ENCODE results near the gene PMPCB. TPM values are rescaled to one million over a fixed set of nuclear protein-coding genes. Genes with fewer than 3 reads are reported as not detected.
A peak's percentile ranks its signal among the peaks of the same experiment; 100 is the strongest.

The PMPCB gene
- total RNA-seq, 1 donor from 2014 or later, result 58.2 TPM

DNA sequence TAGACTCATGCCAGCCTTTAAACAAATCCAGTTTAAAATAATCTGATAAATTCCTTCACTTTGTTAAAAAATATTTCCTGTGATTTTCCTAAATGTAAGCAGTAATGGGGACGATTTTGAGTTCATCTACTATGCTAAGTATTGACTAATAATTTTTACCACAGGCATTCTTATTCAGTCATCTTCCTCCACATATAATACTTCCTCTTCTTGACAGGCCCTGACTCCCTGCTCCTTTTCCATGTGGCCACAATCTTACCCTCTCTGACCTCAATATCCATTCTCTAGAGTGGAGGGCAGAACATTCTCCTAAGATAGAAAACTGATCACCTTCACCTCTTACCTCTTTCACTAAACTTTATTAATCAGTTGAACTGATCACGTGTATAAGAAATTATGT is 39.5 kb downstream of the PMPCB start:
- DNase-seq, result no peak

DNA sequence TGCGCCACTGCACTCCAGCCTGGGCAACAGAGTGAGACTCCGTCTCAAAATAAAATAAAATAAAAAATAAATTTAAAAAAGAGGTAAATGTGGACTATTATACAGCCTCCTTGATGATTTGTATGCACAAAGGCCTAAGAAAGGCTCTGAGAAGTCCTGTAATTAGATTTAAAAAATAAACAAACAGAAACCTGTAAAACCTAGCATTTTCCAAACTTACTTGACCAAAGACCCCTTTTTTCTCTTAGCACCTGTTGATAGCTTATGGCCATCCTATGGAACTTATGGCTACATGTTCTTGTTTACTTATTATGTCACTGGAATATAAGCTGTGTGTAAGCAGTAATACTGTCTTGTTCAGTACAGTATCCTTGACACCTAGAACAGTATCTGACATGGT is 41.6 kb downstream of the PMPCB start:
- DNase-seq, result no peak

DNA sequence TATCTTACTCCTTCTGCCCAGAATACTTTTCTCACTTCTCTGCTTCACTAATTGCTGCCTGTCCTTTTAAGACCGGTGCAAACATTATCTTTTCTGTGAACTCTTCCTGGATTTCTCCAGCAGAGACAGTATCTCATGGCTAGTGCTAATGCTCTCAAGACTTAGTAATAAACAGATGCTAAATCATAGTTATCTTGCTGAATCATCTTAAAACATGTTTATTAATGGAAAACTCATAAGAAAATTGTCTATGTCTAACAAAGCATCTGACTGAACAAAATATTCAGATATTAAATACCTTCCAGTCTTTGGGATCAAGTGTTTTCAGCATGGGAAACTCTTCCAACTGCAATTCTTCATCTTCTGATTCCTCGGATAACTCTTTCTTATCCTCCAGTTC is 44.2 kb downstream of the PMPCB start:
- no peak for DNase-seq

DNA sequence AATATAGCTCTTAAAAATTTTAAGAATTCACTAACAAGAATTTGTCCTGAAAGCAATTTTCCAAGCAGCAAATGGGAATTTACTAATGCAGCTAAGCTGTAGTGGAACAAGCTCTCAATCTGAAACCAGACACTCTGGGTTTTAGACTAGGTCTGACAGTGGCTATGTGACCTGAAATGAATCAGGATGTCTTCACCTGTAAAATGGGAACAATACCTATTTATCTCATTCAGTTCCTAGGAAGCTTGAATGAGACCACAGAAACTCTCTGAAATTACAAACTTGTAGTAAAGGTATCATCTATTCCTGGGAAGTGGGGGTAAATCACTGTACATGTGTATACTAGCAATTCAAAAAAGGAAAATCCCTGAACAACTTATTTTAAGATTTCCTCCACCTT is 46.1 kb downstream of the PMPCB start:
- DNase-seq, result no peak

DNA sequence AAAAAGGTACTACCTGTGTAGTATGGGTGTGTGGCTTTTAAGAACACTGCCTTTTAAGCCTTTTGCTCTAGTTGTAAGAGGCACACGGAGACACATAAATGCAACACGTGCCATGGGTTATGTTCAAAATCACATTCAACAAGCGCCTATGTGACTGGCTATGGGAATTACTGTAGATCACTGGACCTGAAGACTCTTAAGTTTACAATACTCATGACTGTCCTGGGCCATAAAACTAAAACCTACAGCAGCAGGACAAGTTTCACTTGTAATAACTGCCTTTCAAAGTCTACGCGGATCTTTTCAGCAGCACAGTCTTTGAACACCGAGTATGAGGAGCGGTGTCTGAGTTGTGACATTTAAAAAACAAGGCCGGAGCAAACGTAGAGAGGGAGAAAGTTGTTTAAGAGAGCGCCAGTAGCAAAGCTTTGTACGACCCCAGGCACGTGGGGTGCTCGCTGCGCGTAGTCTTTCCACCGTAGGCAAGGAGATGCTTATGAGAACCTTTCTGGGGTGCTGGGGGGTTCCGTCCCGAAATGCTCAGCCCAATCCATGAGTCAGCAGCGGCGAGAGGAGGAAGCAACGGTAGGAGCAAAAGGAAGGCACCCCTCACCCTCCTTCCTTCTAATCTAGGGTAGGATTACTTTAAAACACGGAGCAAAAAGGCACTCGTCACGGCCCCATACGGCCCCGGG is 46.7 kb downstream of the PMPCB start:
- peak; percentile 52 for DNase-seq

DNA sequence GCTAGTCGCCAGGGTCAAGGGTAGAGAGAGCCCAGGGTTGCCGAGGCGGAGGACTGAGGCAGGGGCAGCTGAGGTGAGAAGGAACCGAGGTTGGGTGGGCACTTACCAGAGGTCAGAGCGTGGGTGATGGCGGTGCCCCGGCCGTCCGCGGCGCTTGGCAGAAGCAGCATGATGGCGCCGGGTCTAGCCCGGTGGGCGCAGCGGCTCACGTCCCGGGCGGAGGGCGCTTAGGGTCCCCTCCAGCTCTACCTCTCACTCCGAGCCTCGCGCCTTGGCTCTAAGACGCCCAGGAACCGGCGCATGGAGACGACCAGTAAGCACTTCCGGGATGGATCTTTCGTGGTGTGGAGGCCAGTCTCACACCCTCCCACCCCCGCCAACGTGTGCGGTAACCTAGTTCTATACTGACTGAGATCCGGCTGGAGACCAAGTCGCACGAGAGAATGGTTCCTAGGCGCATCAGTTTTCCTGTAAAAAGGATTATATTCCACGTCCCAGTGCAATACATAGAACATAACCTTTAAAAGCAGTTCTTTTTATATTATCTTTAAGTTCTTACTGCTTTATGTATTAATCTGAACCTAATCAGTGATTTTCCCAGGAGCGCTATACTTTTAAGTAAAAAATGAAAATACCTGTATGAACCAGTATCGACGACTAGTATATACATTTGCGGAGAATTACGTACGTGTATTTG is 47.4 kb downstream of the PMPCB start, which contains the start of gene DNAJC2:
Gene DNAJC2 (minus strand): TSS at position 315 of the 697 bp plus-strand sequence. CDS start 145 bp downstream, at position 170.
- peak; percentile 94 for DNase-seq

DNA sequence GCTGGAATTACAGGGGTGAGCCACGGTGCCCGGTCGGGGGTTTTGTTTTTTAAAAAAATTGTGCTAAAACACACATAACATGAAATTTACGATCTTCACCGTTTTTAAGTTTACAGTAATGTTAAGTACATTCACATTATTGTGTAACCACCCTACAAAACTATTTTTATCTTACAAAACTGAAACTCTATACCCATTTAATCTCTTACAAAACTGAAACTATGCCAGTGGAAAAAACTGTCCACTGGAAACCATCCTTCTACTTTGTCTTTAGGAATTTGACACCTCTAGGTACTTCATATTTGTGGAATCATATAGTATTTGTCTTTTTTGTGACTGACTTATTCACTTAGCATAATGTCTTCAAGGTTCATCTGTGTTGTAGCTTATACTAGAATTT is 49.2 kb downstream of the PMPCB start:
- no peak for DNase-seq

DNA sequence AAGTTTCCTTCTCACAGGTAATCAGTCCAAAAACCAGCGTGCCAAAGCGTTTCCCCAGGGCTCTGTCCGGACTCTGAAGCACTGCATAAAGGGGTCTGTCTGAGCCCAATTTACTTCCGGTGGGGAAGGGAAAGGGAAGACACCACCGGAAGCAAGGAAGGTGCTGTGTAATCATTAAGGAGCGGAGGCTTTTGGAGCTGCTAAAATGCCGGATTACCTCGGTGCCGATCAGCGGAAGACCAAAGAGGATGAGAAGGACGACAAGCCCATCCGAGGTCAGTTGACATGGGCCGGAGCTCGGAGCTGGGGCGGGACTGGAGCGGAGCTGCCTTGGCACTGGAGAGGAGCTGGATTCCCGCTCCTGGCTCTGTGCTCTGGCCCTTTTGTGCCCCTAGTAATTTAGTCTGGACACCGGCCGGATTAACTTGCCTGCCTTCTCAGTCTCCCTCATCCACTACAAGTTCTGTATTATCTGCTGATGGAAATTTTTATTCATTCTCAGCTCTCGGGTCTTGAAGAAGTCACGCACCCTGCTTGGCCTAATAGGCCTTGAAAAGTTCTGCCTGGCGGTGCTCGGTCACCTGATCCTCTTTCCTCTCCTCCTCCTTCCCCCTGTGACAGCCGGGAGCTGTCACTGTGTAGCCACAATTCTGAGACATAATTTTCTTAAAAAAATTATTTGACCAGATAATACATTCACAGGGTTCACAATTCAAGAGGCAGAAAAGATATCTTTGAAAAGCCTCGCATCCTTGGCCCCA is 50.5 kb downstream of the PMPCB start, which contains the start of gene PSMC2:
Gene PSMC2 (plus strand): TSS at position 137 of the 761 bp plus-strand sequence. CDS start 69 bp downstream, at position 206.
- DNase-seq, result peak; percentile 91

DNA sequence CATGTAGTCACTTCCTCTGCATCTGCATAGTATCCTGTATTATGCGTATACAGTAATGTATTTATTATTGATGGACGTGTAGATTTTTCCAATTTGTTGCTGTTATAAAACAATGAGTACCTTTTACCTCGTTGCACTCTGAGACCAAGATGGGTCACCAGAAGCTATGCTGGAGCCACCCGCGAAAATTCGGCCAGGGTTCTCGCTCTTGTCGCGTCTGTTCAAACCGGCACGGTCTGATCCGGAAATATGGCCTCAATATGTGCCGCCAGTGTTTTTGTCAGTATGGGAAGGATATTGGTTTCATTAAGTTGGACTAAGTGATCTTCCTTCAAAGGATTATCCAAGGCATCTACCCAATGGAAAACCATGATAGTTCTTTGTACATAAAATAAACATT is 51.2 kb downstream of the PMPCB start:
- DNase-seq, result peak; percentile 9

DNA sequence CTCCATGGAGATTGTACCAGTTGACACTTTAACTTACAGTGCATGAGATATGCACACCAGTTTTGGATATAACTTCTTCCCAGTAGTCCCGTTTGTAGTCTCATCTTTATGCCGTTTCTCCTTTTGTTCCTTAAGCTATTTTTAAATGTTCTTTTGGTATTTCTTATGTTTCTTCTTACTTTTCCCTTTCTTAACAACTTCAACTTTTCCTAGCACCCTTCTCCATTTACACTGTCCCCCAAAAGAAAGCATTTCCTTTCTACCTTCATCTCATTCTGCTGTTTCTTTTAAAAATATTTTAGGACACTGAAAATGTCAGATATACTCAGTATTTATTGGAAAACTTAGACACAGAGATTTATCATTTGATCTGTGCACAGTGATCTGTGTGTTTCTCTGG is 51.7 kb downstream of the PMPCB start:
- peak; percentile 2 for DNase-seq

DNA sequence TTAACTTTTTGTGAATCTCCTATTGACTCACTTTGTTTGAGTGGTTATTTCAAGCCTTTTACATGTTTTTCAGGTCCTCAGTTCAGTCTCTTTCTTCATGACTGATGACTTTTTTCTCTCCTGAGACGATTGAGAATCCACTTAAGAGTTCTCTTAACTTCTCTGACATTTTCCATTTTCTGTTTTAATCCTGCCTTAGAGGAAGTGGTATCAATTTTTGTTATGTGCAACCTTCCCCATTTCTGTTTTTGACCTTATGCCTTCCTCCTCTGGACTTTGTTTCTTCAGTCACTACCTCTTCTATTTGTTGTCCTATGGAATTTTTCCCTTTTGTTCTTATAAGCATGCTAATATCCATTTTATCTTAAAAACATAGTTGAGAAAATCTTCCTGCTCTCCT is 52.6 kb downstream of the PMPCB start:
- no peak for DNase-seq

Other genes starting within 250 kb of the PMPCB start
- 0.60 and 0.85 TPM in 2 replicates for gene FBXL13, start 222.6 kb upstream of the PMPCB start, total RNA-seq
- 29.7 and 36.8 TPM in 2 replicates for gene ARMC10, start 222.3 kb upstream of the PMPCB start, total RNA-seq
- gene NAPEPLD, start 148.3 kb upstream of the PMPCB start, total RNA-seq, result 5.4 and 6.4 TPM in 2 replicates
- gene DNAJC2, start 47.3 kb downstream of the PMPCB start, total RNA-seq, result 15.9 and 18.5 TPM in 2 replicates
- 211 and 258 TPM in 2 replicates for gene PSMC2, start 50.2 kb downstream of the PMPCB start, total RNA-seq
- gene SLC26A5, start 148.8 kb downstream of the PMPCB start, total RNA-seq, result 0.85 and 0.93 TPM in 2 replicates

Measured in dermis blood vessel endothelial cell (primary cell).